ENCODE measurements around the gene MAD2L2. TPM values are rescaled to one million over a fixed set of nuclear protein-coding genes. Genes with fewer than 3 reads are reported as not detected.

Gene MAD2L2
- total RNA-seq, 1 donor from 2014 or later: 30.1 TPM

DNA sequence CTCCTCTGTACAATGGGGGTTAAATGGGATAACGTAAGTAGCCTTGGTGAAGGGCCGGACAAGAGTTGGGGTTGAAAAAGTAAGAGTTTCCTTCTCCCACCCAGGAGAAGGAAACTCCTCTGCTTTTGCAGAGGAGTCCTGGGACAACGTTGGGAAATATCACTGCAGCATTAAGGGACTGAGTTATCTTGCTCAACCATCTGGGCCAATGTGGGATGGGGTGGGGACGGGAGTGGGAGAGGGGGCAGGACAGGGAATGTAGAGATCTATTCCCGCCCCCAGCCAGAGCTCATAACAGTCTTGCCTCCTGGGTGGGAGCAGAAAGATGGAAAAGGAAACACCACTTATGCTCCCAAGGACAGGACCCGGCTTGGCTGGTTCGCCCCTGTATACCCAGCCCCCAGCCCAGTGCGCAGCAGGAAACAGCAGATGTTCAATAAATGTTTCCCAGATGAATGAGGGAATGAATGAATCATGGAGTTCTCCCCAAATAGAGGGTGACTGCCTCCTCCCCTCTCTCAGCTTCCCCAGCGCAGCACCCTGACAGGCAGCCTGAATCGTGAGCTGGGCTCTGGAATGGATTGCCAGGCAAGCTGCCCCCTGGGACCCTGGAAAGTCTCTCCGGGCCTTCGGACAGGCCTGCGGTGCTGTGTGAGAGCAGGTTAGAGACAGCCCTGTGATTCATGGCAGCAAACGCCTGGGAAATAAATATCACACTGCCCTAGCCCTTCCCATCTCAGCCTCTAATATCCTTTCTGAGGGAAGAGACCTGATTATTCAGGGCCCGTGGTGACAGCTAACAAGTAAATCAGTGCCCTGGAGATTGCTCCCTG is 51.5 kb downstream of the MAD2L2 start:
- DNase-seq (ENCODE audit: low read depth): no peak
- H3K4me3 Mint-ChIP-seq (ENCODE audit: unreplicated experiment): no peak overlapping the region
- no peak overlapping the region for H3K9ac ChIP-seq (ENCODE audit: low read length)
- H3K27me3 ChIP-seq (ENCODE audit: insufficient read depth, low read length): peaks cover 6% of the 10 kb centered on the region
- H3K36me3 ChIP-seq (ENCODE audit: insufficient read depth, low read length): no peaks in the 10 kb centered on the region
- no peaks in the 10 kb centered on the region for H3K4me1 ChIP-seq (ENCODE audit: insufficient read depth, low read length)
- no peak overlapping the region for H3K4me2 ChIP-seq (ENCODE audit: low read length)
- H4K20me1 ChIP-seq (ENCODE audit: insufficient read depth, low read length): no peaks in the 10 kb centered on the region
- H3K36me3 Mint-ChIP-seq (ENCODE audit: low read depth, unreplicated experiment): peaks cover 2% of the 10 kb centered on the region
- no peak overlapping the region for H3K4me3 ChIP-seq (ENCODE audit: insufficient read depth, low read depth, low read length)
- H3K9me3 Mint-ChIP-seq (ENCODE audit: unreplicated experiment): no peaks in the 10 kb centered on the region
- H3K4me1 Mint-ChIP-seq (ENCODE audit: low read depth, unreplicated experiment): no peaks in the 10 kb centered on the region
- H3K27ac Mint-ChIP-seq (ENCODE audit: unreplicated experiment): no peak overlapping the region
- no peak overlapping the region for H3K27ac ChIP-seq (ENCODE audit: low read depth, low read length)
- H3K9me3 ChIP-seq (ENCODE audit: insufficient read depth, low read depth, low read length): no peaks in the 10 kb centered on the region
- H3K79me2 ChIP-seq (ENCODE audit: insufficient read depth, low read length): no peaks in the 10 kb centered on the region
- H2AFZ ChIP-seq (ENCODE audit: low read depth, low read length): no peak overlapping the region
- TF ChIP-seq, protein P1, sequence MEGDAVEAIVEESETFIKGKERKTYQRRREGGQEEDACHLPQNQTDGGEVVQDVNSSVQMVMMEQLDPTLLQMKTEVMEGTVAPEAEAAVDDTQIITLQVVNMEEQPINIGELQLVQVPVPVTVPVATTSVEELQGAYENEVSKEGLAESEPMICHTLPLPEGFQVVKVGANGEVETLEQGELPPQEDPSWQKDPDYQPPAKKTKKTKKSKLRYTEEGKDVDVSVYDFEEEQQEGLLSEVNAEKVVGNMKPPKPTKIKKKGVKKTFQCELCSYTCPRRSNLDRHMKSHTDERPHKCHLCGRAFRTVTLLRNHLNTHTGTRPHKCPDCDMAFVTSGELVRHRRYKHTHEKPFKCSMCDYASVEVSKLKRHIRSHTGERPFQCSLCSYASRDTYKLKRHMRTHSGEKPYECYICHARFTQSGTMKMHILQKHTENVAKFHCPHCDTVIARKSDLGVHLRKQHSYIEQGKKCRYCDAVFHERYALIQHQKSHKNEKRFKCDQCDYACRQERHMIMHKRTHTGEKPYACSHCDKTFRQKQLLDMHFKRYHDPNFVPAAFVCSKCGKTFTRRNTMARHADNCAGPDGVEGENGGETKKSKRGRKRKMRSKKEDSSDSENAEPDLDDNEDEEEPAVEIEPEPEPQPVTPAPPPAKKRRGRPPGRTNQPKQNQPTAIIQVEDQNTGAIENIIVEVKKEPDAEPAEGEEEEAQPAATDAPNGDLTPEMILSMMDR (IDR thresholded peaks at IDR 0.05; ENCODE audit: insufficient read depth, low read depth, low read length): no peak
- no peak for TF ChIP-seq EZH2 (IDR thresholded peaks at IDR 0.05; ENCODE audit: insufficient read depth, low read length)
- no peak for FAIRE-seq
- H3K27me3 Mint-ChIP-seq (ENCODE audit: low read depth, unreplicated experiment): peaks cover 53% of the 10 kb centered on the region

- no peak overlapping the region for H2AFZ ChIP-seq (ENCODE audit: low read depth, low read length)
- FAIRE-seq: no peak
Observed at GRCh38 chr1:11628767-11629166, 52.2 kb downstream of the MAD2L2 start.

More at GRCh38 chr1:11628767-11629166, 52.2 kb downstream of the MAD2L2 start:
- no peak overlapping the region for H3K4me3 ChIP-seq (ENCODE audit: insufficient read depth, low read depth, low read length)
- H4K20me1 ChIP-seq (ENCODE audit: insufficient read depth, low read length): no peaks in the 10 kb centered on the region
- Mint-ChIP-seq H3K4me1 (ENCODE audit: low read depth, unreplicated experiment) (no peaks in the 10 kb centered on the region), H3K27me3 (ENCODE audit: low read depth, unreplicated experiment) (peaks cover 50% of the 10 kb centered on the region), H3K9me3 (ENCODE audit: unreplicated experiment) (no peaks in the 10 kb centered on the region), H3K27ac (ENCODE audit: unreplicated experiment) (no peak overlapping the region), H3K4me3 (ENCODE audit: unreplicated experiment) (no peak overlapping the region), H3K36me3 (ENCODE audit: low read depth, unreplicated experiment) (peaks cover 2% of the 10 kb centered on the region)
- H3K27ac ChIP-seq (ENCODE audit: low read depth, low read length): no peak overlapping the region
- H3K9me3 ChIP-seq (ENCODE audit: insufficient read depth, low read depth, low read length): no peaks in the 10 kb centered on the region
- H3K4me2 ChIP-seq (ENCODE audit: low read length): no peak overlapping the region
- no peak overlapping the region for H3K9ac ChIP-seq (ENCODE audit: low read length)
- peaks cover 6% of the 10 kb centered on the region for H3K27me3 ChIP-seq (ENCODE audit: insufficient read depth, low read length)
- TF ChIP-seq, protein P1 (IDR thresholded peaks at IDR 0.05; ENCODE audit: insufficient read depth, low read depth, low read length): no peak
- no peak for TF ChIP-seq EZH2 (IDR thresholded peaks at IDR 0.05; ENCODE audit: insufficient read depth, low read length)
- H3K36me3 ChIP-seq (ENCODE audit: insufficient read depth, low read length): no peaks in the 10 kb centered on the region
- H3K79me2 ChIP-seq (ENCODE audit: insufficient read depth, low read length): no peaks in the 10 kb centered on the region
- no peaks in the 10 kb centered on the region for H3K4me1 ChIP-seq (ENCODE audit: insufficient read depth, low read length)
- no peak for DNase-seq (ENCODE audit: low read depth)
